Raji (cell line): ENCODE results near the gene IGSF5.

Experiments
- POLR2A ChIP-seq: IDR thresholded peaks from 2 replicates; pipeline ENCODE4 v1.6.1; 2011; ENCODE audit warnings: low read depth, low read length, control low read depth; ENCODE audit not compliant: insufficient read depth

Gene IGSF5

GRCh38 chr21:39796466-39796865, 51.5 kb downstream of the IGSF5 start:
- no peak for TF ChIP-seq POLR2A

GRCh38 chr21:39799178-39799577, 54.2 kb downstream of the IGSF5 start:
- TF ChIP-seq POLR2A, result no peak

- no peak for TF ChIP-seq POLR2A
These were observed 55.3 kb downstream of the IGSF5 start for GRCh38 chr21:39800311-39800710.

GRCh38 chr21:39802217-39802616, 57.2 kb downstream of the IGSF5 start:
- no peak for TF ChIP-seq POLR2A

- no peak for TF ChIP-seq POLR2A
These were observed 58.4 kb downstream of the IGSF5 start for GRCh38 chr21:39803393-39803792.

GRCh38 chr21:39804240-39804639, 59.3 kb downstream of the IGSF5 start:
- no peak for TF ChIP-seq POLR2A

- no peak for TF ChIP-seq POLR2A
These were observed 61.0 kb downstream of the IGSF5 start for GRCh38 chr21:39805983-39806382.

- TF ChIP-seq POLR2A, result no peak
These were observed 62.8 kb downstream of the IGSF5 start for GRCh38 chr21:39807738-39808137.

- no peak for TF ChIP-seq POLR2A
These were observed 65.0 kb downstream of the IGSF5 start for GRCh38 chr21:39809936-39810335.

- no peak for TF ChIP-seq POLR2A
These were observed 68.0 kb downstream of the IGSF5 start for GRCh38 chr21:39812983-39813382.

- no peak for TF ChIP-seq POLR2A
These were observed 73.6 kb downstream of the IGSF5 start for GRCh38 chr21:39818557-39818956.

- no peak for TF ChIP-seq POLR2A
These were observed 77.1 kb downstream of the IGSF5 start for GRCh38 chr21:39822042-39822441.

- TF ChIP-seq POLR2A, result no peak
These were observed 80.3 kb downstream of the IGSF5 start for GRCh38 chr21:39825250-39825649.

- no peak for TF ChIP-seq POLR2A
These were observed 89.6 kb downstream of the IGSF5 start for GRCh38 chr21:39834543-39834942.

GRCh38 chr21:39837861-39838359, 92.9 kb downstream of the IGSF5 start:
- TF ChIP-seq POLR2A, result no peak

- no peak for TF ChIP-seq POLR2A
These were observed 95.6 kb downstream of the IGSF5 start for GRCh38 chr21:39840373-39841097.

GRCh38 chr21:39842741-39843459, 97.9 kb downstream of the IGSF5 start:
- no peak for TF ChIP-seq POLR2A

- no peak for TF ChIP-seq POLR2A
These were observed 98.5 kb downstream of the IGSF5 start for GRCh38 chr21:39843483-39843882.
